Left lobe of liver (tissue), 2 donors: ENCODE data around the gene CST7. TPM values are rescaled to one million over a fixed set of nuclear protein-coding genes. Genes with fewer than 3 reads are reported as not detected.
"Not testable (repeated sequence)": the region's sequence is repeated elsewhere in the genome, so short reads cannot be mapped to it uniquely, and the experiment has no call there.

Experiments
- ATAC-seq: fragments of 200-7000 bp; cut with Tn5 transposase; one replicate; pipeline ENCODE4 v1.9.1; 2020; ENCODE audit warnings: mild to moderate bottlenecking, moderate library complexity
- DNase-seq: peaks from one replicate; pipeline ENCODE4 v3.0.0-alpha.2; 2020; ENCODE audit warnings: low spot score
- total RNA-seq: library from RNA; stranded (reverse); gene quantifications from one replicate; pipeline ENCODE4 v1.2.1, GENCODE V29; 2021
- donor health status: DM: no; HTN: no; CAD: no; lungs with moderate emphysema.
- donor health status: DM: no; HTN: yes; CAD: no.

Gene CST7
- total RNA-seq, 1 donor from 2014 or later, result 0.38 TPM

DNA sequence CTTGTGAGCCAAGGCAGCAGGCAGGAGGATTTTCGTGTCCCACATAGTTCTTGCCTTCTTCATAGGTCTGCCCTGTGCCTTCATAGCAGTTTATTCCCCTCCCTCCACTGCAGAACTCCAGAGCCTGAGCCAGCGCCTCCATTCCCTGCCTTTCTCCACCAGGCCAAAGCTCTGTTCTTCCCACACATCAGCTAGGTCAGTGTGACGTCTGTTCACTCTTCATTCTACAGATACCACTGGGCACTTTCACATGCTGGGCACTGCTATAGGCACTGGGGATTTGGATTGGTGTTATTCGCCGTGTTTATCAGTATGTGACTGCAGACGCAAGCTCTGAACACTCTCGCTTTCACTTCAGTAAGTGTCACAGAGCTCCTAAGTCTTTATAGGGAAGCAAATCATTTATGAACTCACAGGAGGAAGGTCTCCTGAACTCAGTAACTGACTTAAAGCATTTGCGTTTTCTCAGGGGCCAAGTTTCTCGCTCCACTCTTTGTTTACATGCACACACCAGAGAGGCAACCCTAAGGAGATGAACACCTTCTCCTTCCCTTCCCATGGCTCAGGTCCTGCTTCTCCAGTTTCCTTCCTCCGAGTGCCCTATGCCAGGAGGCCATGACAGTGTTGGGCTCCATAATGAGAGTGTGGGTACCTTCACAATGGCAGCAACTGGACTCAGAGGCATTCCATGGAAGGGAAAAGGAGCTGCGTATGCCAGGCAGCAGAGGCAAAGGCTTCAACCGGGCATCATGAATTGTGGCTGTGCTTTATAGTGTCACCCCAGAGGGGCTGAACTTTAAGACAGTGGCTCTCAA, 49.8 kb downstream of the CST7 start:
- no peak for ATAC-seq
- DNase-seq, result peak; percentile 34

DNA sequence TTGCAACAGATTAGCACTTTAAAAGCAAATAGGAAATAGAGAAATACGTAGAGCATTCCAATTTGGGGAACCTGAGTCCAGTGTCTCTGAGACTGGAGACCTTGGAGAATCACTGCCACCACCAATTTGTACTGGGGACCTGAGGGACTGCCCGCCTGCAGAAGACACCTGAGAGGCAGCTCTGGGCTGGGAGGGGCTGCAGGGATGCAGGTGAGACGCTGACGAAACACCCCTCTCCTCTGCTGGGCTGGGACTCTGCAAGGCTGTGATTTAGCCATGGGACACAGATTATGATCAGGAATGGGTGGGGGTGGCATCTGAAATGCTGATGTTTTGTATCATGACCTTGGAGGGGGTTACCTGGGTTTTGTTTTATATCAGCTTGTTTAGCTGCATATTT, 50.5 kb downstream of the CST7 start:
- DNase-seq, result peak; percentile 35
- ATAC-seq, result no peak

DNA sequence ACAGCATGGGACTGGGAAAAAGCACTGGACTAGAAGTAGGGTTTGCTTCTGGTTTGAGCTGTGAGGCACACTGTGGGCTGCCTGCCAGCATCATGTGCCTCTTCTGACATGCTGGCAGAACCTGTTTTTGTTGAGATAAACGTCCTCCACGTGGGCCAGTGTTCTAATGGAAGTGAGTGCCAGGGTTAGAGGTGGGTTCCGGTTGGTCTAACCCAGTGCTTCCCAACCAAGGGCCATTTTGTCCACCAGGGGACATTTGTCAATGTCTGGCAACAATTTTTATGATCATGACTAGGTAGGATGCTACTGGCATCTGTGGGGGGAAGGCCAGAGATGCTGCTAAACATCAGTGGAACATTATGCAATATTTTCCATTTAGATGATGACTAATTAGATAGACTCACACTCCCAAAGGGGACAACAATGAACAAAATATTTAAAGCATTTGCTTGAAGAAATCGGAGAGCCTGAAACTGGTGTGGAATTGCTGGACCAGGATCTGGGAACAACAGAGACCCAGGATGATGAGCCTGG, 51.3 kb downstream of the CST7 start:
- DNase-seq, result peak; percentile 54
- ATAC-seq, result peak; percentile 38

DNA sequence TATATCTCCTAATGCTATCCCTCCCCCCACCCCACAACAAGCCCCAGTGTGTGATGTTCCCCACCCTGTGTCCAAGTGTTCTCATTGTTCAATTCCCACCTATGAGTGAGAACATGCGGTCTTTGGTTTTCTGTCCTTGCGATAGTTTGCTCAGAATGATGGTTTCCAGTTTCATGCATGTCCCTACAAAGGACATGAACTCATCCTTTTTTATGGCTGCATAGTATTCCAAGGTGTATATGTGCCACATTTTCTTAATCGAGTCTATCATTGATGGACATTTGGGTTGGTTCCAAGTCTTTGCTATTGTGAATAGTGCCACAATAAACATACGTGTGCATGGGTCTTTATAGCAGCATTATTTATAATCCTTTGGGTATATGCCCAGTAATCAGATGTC, 52.3 kb downstream of the CST7 start:
- ATAC-seq, DNase-seq: not testable (repeated sequence)

DNA sequence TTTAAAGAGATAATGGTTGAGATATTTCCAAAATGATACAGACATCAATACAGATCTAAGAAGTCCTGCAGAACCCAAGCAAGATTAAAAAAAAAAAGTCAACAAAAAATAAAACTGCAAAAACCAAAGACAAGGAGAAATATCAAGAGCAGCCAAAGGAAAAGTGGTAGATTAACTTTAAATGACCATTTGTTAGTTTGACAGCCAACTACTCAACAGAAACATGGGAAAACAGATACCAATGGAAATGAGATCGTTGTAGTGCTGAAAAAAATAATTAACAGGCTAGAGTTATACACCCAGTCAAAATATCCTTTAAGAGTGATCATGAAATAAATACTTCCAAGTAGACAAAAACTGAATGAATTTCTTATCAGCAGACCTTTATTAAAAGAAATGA, 53.9 kb downstream of the CST7 start:
- ATAC-seq, result no peak
- no peak for DNase-seq

- peak; percentile 69 for DNase-seq
- peak; percentile 78 for ATAC-seq
Observed at GRCh38 chr20:25005220-25005619, 56.2 kb downstream of the CST7 start.

DNA sequence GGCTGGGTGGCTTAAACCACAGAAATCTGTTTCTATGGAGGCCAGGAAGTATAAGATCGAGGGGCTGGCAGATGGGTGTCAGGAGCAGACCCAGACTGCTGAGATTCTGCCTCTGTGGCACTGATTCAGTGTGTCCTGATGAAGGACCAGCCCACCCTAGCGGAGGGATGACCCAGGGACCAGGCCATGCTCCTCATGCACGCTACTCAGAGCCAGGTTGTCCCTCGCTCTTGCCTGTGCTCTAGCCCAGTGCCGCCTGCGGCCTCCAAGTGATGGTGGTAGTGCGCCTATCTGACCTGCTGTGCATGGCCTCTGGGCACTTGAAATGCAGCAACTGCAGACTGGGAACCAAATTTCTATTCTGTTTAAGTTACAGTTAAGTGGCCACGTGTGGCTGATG, 56.6 kb downstream of the CST7 start:
- no peak for ATAC-seq

DNA sequence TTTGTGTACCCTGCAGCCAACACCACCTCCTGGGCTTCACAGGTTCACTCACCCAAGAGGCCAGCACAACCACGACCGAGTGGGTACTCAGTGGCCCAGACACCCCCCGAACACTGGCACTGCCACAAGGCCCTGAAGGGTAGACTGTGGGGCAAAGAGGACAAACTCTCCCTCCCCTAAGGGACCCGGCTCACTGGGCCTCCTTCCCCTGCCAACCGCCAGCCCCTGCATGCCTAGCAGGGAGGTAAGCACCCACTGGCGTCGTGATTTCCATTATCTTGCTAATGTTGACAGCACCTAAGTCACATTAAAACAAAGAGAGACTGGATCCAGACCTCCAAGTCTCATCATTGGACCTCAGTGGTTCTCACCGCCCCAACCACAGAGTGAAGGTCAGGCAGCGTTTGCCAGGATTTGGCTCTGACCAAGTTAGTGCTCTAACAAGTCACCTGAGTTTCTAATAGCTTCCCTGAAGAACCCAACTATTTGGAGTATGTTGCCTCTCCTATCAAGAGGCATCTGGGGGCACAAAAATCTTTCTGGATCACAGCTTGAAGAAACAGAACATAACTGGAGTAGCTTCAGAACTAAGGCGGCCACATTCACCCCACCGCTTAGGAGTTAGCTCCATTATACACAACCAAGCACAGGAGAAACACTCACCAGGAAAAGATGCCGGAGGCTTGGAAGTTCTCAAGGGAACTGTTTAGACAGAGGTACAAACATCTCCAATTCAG, 57.5 kb downstream of the CST7 start:
- no peak for ATAC-seq
- peak; percentile 23 for DNase-seq

More for the DNA sequence above, 56.6 kb downstream of the CST7 start:
- DNase-seq, result peak; percentile 37

GRCh38 chr20:25007491-25008305, 58.6 kb downstream of the CST7 start:
- ATAC-seq (no peak), DNase-seq (peak; percentile 40)

GRCh38 chr20:25008388-25009217, 59.5 kb downstream of the CST7 start:
- DNase-seq, result peak; percentile 65
- ATAC-seq, result peak; percentile 49

Other genes with a start within 250 kb of the CST7 start
- 180 TPM for gene APMAP, start 43.5 kb downstream of the CST7 start, total RNA-seq
- 9.9 TPM for gene ACSS1, start 108.9 kb downstream of the CST7 start, total RNA-seq
- 0.18 TPM for gene VSX1, start 132.9 kb downstream of the CST7 start, total RNA-seq
- 33.4 TPM for gene ENTPD6, start 246.4 kb downstream of the CST7 start, total RNA-seq